ENCODE measurements around the gene TTLL8. TPM values are rescaled to one million over a fixed set of nuclear protein-coding genes. Genes with fewer than 3 reads are reported as not detected.

Gene TTLL8
- not detected in 2 replicates for total RNA-seq

DNA sequence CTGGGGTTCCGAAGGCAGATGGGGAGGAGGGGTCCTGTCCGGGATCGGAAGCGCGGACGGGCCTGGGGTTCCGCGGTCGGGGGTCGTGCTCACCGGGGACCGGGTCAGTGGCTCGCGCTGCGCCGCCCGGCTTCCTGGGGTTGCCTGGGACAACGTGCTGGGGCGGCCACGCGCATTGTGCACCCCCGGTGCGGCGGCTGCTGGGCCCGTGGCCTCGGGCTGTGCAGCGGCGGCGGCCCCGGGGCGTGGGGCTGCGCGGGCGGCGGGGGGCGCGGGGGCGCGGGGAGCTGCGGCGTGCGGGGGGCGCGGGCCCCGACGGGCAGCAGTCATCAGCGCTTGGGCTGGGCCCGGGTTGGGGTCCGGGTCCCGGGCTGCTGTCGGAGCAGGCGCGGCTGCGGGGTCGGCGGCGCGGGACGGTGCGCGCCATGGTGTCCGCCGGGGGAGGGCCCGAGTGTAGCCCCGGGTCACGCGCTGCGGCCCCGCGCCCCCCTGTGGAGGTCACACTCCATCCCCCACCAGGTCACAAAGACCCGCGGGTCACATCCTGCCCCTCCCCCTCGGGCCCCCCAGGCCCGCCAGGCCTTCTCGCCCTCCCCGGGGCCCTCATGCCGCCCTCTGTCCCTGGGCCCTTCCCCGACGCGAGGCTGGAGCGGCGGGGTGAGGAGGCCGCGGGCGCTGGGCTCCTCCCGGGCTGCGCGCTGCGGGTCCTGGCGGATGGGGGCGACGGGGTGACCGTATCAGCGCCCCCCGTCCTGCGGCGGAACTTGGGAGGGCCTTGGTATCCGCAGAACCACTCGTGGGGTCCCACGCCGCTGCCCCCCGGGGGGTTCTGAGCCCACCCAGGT lies at the start of gene TTLL8:
Gene TTLL8 (minus strand): TSS at position 238 of the 845 bp plus-strand sequence.

DNA sequence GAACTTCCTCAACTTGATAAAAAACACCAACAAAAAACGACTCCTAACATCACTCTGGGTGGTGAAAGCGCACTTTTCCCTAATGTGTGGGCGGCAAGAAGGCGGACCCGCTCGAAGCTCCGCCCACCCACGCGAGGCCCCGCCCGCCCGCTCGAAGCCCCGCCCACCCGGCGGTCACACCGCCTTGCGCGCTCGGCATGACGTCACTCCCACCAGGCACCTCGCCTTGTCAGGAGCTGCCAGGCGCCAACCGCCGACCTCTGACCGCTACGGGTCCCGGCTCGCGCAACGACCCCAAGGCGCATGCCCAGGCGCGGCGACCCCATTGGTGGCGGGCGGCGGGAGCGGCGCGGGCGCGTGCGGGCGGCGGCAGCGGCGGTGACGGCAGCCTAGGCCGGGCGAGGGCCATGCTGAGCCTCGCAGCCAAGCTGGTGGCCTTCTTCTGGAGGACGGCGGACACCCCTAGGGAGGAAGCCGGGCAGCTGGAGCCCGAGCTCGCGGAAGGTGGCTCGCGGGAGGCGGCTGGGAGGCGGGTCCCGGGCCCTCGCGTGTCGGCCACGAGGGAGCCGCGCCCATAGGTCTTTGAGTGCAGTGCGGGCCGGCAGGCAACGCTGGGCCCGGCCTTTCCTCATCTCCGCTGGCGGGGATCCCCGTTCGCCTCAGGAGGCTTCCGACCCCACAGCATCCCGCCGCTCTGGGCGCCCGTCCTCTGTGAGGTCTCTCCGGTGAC lies 31.7 kb upstream of the TTLL8 start, which contains the start of gene MOV10L1:
Gene MOV10L1 (plus strand): TSS at position 325 of the 730 bp plus-strand sequence. CDS start 83 bp downstream, at position 408.

DNA sequence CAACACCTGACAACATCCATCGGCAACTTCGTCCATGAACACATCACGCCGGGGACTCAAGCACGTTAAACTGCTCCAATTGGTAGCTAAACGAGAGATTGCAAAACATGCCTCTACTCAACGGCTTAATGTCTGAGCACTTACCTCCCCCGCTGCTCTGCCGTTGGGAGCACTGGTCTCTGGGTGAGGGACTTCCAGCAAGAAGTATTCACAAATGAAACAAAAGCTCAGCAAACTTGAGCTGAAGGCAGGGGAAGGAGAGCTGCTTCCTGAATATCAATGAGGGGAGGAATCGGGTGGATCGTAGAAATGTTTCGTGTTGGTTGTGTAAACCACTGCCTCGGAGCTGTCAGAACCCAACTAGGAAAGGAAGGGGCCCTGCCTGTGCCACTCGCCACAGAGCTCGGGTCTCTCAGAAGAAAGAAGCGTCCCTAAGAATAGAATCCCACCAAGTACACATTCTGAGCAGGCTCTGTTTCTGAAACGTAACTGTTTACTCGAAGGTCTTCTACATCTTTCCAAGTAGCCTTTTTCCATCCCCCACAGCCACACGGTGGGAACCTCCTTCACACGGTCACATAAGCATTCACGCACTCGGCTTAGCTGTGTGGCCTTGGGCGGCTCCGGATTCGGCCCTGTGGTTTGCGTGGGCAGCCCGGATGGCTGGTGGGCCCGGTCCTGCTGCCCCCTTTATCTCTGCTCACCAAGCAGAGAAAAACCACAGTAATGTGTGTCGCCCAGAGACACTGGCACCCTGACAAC lies 27.3 kb upstream of the TTLL8 start, which contains the start of gene MLC1:
Gene MLC1 (minus strand): TSS at position 216 of the 762 bp plus-strand sequence. CDS start 524 bp downstream, outside the sequence.

DNA sequence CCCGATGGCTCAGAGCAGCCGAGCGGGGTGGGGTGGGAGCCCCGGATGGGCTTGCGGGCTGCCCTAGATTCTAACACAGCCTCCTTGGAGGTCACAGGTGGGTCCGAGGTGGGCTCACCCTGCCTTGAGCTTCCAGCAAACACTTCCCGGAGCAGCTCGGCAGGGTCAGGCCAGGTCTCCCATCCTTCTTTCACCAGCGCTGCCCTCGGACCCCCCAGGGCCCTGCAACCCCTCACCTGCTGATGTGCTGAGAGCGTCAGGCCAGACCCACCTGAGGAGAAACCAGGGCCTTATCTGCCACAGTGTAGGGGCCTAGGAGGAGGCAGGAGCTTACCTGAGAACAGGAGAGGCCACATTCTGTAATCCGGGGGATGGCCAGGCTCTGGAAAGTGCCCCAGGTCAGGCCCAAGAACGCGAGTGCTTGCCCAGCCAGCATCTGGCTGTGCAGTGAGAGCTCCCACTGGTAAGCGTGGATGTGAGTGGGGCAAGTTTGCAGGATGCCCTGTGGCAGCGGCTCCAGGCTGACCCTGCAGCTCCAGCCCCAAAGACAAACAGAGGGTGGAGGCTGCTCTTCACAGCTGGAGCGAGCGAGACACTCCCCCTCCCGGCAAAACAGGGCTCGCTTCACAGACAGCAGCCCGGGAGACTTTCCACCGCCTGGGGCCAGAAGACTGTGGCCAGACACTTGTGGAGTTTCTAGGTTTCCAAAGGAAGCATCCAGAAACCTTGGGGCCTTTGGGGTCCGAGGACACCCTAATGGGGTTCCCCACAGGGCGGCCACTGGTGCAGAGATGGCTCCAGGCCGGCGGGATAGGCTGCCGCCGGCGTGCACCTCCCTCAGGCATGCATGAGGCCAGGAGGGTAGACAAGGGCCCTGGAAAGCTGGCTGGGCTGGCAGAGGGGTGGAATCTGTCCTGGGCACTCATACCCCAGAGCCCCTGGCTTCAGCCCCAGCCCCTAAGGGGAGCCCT lies 45.6 kb downstream of the TTLL8 start, which contains the start of gene IL17REL:
Gene IL17REL (minus strand): TSS at position 555 of the 971 bp plus-strand sequence. CDS start 119 bp downstream, at position 436.

Other genes starting within 250 kb of the TTLL8 start
- gene BRD1, start 230.4 kb downstream of the TTLL8 start, total RNA-seq, result 21.3 and 22.8 TPM in 2 replicates
- gene ZBED4, start 204.5 kb downstream of the TTLL8 start, total RNA-seq, result 8.7 and 9.9 TPM in 2 replicates
- gene ALG12, start 139.9 kb downstream of the TTLL8 start, total RNA-seq, result 10.8 and 32.2 TPM in 2 replicates
- gene CRELD2, start 139.7 kb downstream of the TTLL8 start, total RNA-seq, result 69.7 and 107 TPM in 2 replicates
- 26.4 and 41.3 TPM in 2 replicates for gene PIM3, start 97.5 kb downstream of the TTLL8 start, total RNA-seq
- gene IL17REL, start 45.5 kb downstream of the TTLL8 start, total RNA-seq, result not detected in 2 replicates
- 1.1 and 1.6 TPM in 2 replicates for gene MLC1, start 27.1 kb upstream of the TTLL8 start, total RNA-seq
- 2.1 and 3.6 TPM in 2 replicates for gene MOV10L1, start 31.7 kb upstream of the TTLL8 start, total RNA-seq
- 0.65 and 1.1 TPM in 2 replicates for gene PANX2, start 112.4 kb upstream of the TTLL8 start, total RNA-seq
- gene TRABD, start 127.6 kb upstream of the TTLL8 start, total RNA-seq, result 23.5 and 27.1 TPM in 2 replicates
- gene SELENOO, start 142.7 kb upstream of the TTLL8 start, total RNA-seq, result 18.3 and 19.5 TPM in 2 replicates
- 25.6 and 27.3 TPM in 2 replicates for gene TUBGCP6, start 186.7 kb upstream of the TTLL8 start, total RNA-seq
- 19.0 and 19.1 TPM in 2 replicates for gene HDAC10, start 193.0 kb upstream of the TTLL8 start, total RNA-seq
- gene MAPK12, start 203.4 kb upstream of the TTLL8 start, total RNA-seq, result 37.4 and 43.9 TPM in 2 replicates
- gene MAPK11, start 212.1 kb upstream of the TTLL8 start, total RNA-seq, result 12.6 and 14.4 TPM in 2 replicates
- 84.8 and 155 TPM in 2 replicates for gene PLXNB2, start 249.3 kb upstream of the TTLL8 start, total RNA-seq